ENCODE data around the gene PPP1R14B.

Gene PPP1R14B

GRCh38 chr11:64208086-64208795, 38.5 kb downstream of the PPP1R14B start:
- no peak for DNase-seq

GRCh38 chr11:64207256-64208085, 39.3 kb downstream of the PPP1R14B start:
- peak; percentile 73 to 80 for DNase-seq

- peak; percentile 65 to 78 for DNase-seq
Observed at GRCh38 chr11:64206457-64207255, 40.1 kb downstream of the PPP1R14B start, which contains the start of gene FERMT3. FERMT3 (plus strand) TSS chr11:64206721; CDS start chr11:64207365, 644 bp downstream.

- DNase-seq = peak; percentile 87 to 91
Observed at GRCh38 chr11:64204464-64204989, 42.2 kb downstream of the PPP1R14B start.

GRCh38 chr11:64204080-64204440, 42.7 kb downstream of the PPP1R14B start:
- DNase-seq = no peak

GRCh38 chr11:64203421-64204079, 43.2 kb downstream of the PPP1R14B start:
- no peak for DNase-seq

GRCh38 chr11:64202992-64203391, 43.8 kb downstream of the PPP1R14B start:
- DNase-seq = no peak

GRCh38 chr11:64201543-64201942, 45.2 kb downstream of the PPP1R14B start:
- no peak for DNase-seq

- no peak for DNase-seq
Observed at GRCh38 chr11:64198511-64198910, 48.2 kb downstream of the PPP1R14B start.

- no peak for DNase-seq
Observed at GRCh38 chr11:64196626-64197025, 50.1 kb downstream of the PPP1R14B start.

Measured in CD4-positive, alpha-beta T cell treated with Interferon alpha-2 for 1 hour (primary cell).